Astrocyte of the spinal cord (primary cell): ENCODE measurements around the gene PDE10A.

Experiments used
- DNase-seq: peaks from one replicate; pipeline ENCODE4 v3.0.0; 2011; ENCODE audit warnings: low read depth, low spot score
- H3K4me3 ChIP-seq: 2 replicates; pipeline ENCODE4 v1.5.1; 2011; ENCODE audit warnings: low read depth, mild to moderate bottlenecking, low read length, moderate library complexity
- CTCF ChIP-seq: IDR thresholded peaks from 2 replicates; pipeline ENCODE4 v1.5.1; 2012; ENCODE audit warnings: low read depth, mild to moderate bottlenecking, low read length, inconsistent platforms
- in situ Hi-C: cut with HindIII; loops from 2 replicates; pipeline ENCODE4 v1.10.0; 2017; ENCODE audit warnings: low sequenced_read_pairs

The PDE10A gene

GRCh38 chr6:165679326-165679725 is 16.3 kb upstream of the PDE10A start:
- DNase-seq: no peak
- in situ Hi-C loops: no loop called here
- H3K4me3 ChIP-seq: no peak overlapping the region
- no peak for TF ChIP-seq CTCF

GRCh38 chr6:165678904-165679303 is 15.9 kb upstream of the PDE10A start:
- in situ Hi-C loops: no loop called here
- no peak overlapping the region for H3K4me3 ChIP-seq
- TF ChIP-seq CTCF: no peak
- no peak for DNase-seq

- TF ChIP-seq CTCF: no peak
- in situ Hi-C loops: no loop called here
- no peak for DNase-seq
- H3K4me3 ChIP-seq: no peak overlapping the region
Observed at GRCh38 chr6:165678429-165678828, 15.4 kb upstream of the PDE10A start.

GRCh38 chr6:165677091-165677490 is 14.1 kb upstream of the PDE10A start:
- in situ Hi-C loops: no loop called here
- DNase-seq: no peak
- TF ChIP-seq CTCF: no peak
- H3K4me3 ChIP-seq: no peak overlapping the region

- peak; percentile 34 for DNase-seq
- in situ Hi-C loops: no loop called here
- no peak overlapping the region for H3K4me3 ChIP-seq
- peak; percentile 3 for TF ChIP-seq CTCF
Observed at GRCh38 chr6:165676435-165677068, 13.5 kb upstream of the PDE10A start.

GRCh38 chr6:165675120-165675519 is 12.1 kb upstream of the PDE10A start:
- TF ChIP-seq CTCF: no peak
- DNase-seq: no peak
- no peak overlapping the region for H3K4me3 ChIP-seq
- in situ Hi-C loops: no loop called here
